SK-N-SH treated with all-trans-retinoic acid at 6 μM for 48 hours (cell line): Measurements from ENCODE around the gene TMEM182.

ENCODE experiments used
- ESRRG ChIP-seq: fragments of 250-450 bp; sonication (Bioruptor Pico); IDR thresholded peaks from 2 replicates; pipeline ENCODE4 v1.6.1; 2021; ENCODE audit warnings: mild to moderate bottlenecking
- GLIS3 ChIP-seq: fragments of 250-450 bp; sonication (Bioruptor Pico); IDR thresholded peaks from 2 replicates; pipeline ENCODE4 v1.5.0; 2020; ENCODE audit warnings: mild to moderate bottlenecking, moderate library complexity
- ISL1 ChIP-seq: fragments of 250-450 bp; sonication (Bioruptor Pico); IDR thresholded peaks from 2 replicates; pipeline ENCODE4 v2.1.2; 2022; ENCODE audit warnings: mild to moderate bottlenecking, moderate library complexity
- PPARA ChIP-seq: fragments of 250-450 bp; sonication (Bioruptor Pico); IDR thresholded peaks from 2 replicates; pipeline ENCODE4 v1.5.0; 2020; ENCODE audit warnings: mild to moderate bottlenecking, borderline replicate concordance
- SNAI2 ChIP-seq: fragments of 250-450 bp; sonication (Bioruptor Pico); IDR thresholded peaks from 2 replicates; pipeline ENCODE4 v1.5.0; 2020; ENCODE audit warnings: mild to moderate bottlenecking, moderate library complexity
- ZC3H10 ChIP-seq: fragments of 250-450 bp; sonication (Bioruptor Pico); IDR thresholded peaks from 2 replicates; pipeline ENCODE4 v1.5.1; 2021; ENCODE audit warnings: mild to moderate bottlenecking, moderate library complexity
- ZFP3 ChIP-seq: fragments of 250-450 bp; sonication (Bioruptor Pico); IDR thresholded peaks from 2 replicates; pipeline ENCODE4 v1.5.0; 2020; ENCODE audit warnings: mild to moderate bottlenecking, moderate library complexity
- ZFP30 ChIP-seq: fragments of 450-650 bp; formaldehyde crosslinking; IDR thresholded peaks from 2 replicates; pipeline ENCODE4 v1.5.0; 2022; ENCODE audit warnings: mild to moderate bottlenecking, moderate library complexity
- ZNF8 ChIP-seq: fragments of 450-650 bp; formaldehyde crosslinking; IDR thresholded peaks from 2 replicates; pipeline ENCODE4 v1.5.0; 2020; ENCODE audit warnings: mild to moderate bottlenecking, moderate library complexity
- TF ChIP-seq, protein P1 (sequence below): fragments of 250-450 bp; sonication (Bioruptor Pico); IDR thresholded peaks from 2 replicates; pipeline ENCODE4 v1.8.0; 2020; ENCODE audit warnings: mild to moderate bottlenecking, moderate library complexity, borderline replicate concordance
- TF ChIP-seq, protein P2 (sequence below): fragments of 250-450 bp; sonication (Bioruptor Pico); IDR thresholded peaks from 2 replicates; pipeline ENCODE4 v1.5.1; 2020; ENCODE audit warnings: low read depth, mild to moderate bottlenecking, moderate library complexity

DNA sequence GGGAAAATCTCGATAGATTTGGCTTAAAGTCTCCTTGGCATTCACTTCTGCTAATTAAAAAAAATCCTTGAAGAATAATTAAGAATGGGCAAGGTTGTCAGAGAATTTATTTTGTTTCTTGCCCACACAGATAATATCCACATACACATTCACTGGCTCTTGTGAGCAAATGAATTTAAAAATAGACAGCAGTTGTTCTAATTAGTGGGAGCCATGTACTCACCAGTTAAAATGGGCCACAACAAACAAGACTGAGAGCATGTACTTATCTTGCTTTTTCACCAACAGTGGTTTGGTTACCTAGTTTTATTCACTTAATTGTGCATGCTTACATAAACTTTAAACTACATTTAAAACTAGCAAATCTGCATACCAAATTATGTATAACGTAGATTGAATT lies 53.5 kb downstream of the TMEM182 start:
- TF ChIP-seq, protein P1, sequence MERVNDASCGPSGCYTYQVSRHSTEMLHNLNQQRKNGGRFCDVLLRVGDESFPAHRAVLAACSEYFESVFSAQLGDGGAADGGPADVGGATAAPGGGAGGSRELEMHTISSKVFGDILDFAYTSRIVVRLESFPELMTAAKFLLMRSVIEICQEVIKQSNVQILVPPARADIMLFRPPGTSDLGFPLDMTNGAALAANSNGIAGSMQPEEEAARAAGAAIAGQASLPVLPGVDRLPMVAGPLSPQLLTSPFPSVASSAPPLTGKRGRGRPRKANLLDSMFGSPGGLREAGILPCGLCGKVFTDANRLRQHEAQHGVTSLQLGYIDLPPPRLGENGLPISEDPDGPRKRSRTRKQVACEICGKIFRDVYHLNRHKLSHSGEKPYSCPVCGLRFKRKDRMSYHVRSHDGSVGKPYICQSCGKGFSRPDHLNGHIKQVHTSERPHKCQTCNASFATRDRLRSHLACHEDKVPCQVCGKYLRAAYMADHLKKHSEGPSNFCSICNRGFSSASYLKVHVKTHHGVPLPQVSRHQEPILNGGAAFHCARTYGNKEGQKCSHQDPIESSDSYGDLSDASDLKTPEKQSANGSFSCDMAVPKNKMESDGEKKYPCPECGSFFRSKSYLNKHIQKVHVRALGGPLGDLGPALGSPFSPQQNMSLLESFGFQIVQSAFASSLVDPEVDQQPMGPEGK (CRISPR knock-in tag): no peak
- no peak for TF ChIP-seq ZFP3
- TF ChIP-seq SNAI2 (CRISPR knock-in tag): no peak
- no peak for TF ChIP-seq ISL1 (CRISPR knock-in tag)
- TF ChIP-seq ZC3H10: no peak
- TF ChIP-seq, protein P2, sequence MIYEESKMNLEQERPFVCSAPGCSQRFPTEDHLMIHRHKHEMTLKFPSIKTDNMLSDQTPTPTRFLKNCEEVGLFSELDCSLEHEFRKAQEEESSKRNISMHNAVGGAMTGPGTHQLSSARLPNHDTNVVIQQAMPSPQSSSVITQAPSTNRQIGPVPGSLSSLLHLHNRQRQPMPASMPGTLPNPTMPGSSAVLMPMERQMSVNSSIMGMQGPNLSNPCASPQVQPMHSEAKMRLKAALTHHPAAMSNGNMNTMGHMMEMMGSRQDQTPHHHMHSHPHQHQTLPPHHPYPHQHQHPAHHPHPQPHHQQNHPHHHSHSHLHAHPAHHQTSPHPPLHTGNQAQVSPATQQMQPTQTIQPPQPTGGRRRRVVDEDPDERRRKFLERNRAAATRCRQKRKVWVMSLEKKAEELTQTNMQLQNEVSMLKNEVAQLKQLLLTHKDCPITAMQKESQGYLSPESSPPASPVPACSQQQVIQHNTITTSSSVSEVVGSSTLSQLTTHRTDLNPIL (CRISPR knock-in tag): no peak
- no peak for TF ChIP-seq GLIS3 (CRISPR knock-in tag)
- no peak for TF ChIP-seq ZFP30 (CRISPR knock-in tag)
- TF ChIP-seq ESRRG (CRISPR knock-in tag): no peak
- TF ChIP-seq ZNF8 (CRISPR knock-in tag): no peak
- no peak for TF ChIP-seq PPARA (CRISPR knock-in tag)
